ENCODE measurements around the gene ASL.

DNA sequence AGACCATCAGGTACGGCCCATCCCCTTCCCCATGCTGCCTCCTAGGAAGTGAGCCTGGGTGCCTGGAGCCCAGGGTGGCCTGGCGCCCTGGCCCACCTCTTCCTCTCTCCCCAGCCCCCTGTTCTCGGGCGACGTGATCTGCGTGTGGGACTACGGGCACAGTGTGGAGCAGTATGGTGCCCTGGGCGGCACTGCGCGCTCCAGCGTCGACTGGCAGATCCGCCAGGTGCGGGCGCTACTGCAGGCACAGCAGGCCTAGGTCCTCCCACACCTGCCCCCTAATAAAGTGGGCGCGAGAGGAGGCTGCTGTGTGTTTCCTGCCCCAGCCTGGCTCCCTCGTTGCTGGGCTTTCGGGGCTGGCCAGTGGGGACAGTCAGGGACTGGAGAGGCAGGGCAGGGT, 17.0 kb downstream of the ASL start:
- TF ChIP-seq, protein P1, sequence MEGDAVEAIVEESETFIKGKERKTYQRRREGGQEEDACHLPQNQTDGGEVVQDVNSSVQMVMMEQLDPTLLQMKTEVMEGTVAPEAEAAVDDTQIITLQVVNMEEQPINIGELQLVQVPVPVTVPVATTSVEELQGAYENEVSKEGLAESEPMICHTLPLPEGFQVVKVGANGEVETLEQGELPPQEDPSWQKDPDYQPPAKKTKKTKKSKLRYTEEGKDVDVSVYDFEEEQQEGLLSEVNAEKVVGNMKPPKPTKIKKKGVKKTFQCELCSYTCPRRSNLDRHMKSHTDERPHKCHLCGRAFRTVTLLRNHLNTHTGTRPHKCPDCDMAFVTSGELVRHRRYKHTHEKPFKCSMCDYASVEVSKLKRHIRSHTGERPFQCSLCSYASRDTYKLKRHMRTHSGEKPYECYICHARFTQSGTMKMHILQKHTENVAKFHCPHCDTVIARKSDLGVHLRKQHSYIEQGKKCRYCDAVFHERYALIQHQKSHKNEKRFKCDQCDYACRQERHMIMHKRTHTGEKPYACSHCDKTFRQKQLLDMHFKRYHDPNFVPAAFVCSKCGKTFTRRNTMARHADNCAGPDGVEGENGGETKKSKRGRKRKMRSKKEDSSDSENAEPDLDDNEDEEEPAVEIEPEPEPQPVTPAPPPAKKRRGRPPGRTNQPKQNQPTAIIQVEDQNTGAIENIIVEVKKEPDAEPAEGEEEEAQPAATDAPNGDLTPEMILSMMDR (IDR thresholded peaks at IDR 0.05; ENCODE audit: insufficient read depth, low read length): no peak
- TF ChIP-seq SPI1 (IDR thresholded peaks at IDR 0.05; ENCODE audit: borderline replicate concordance, low read depth): no peak
- TF ChIP-seq, protein P2, sequence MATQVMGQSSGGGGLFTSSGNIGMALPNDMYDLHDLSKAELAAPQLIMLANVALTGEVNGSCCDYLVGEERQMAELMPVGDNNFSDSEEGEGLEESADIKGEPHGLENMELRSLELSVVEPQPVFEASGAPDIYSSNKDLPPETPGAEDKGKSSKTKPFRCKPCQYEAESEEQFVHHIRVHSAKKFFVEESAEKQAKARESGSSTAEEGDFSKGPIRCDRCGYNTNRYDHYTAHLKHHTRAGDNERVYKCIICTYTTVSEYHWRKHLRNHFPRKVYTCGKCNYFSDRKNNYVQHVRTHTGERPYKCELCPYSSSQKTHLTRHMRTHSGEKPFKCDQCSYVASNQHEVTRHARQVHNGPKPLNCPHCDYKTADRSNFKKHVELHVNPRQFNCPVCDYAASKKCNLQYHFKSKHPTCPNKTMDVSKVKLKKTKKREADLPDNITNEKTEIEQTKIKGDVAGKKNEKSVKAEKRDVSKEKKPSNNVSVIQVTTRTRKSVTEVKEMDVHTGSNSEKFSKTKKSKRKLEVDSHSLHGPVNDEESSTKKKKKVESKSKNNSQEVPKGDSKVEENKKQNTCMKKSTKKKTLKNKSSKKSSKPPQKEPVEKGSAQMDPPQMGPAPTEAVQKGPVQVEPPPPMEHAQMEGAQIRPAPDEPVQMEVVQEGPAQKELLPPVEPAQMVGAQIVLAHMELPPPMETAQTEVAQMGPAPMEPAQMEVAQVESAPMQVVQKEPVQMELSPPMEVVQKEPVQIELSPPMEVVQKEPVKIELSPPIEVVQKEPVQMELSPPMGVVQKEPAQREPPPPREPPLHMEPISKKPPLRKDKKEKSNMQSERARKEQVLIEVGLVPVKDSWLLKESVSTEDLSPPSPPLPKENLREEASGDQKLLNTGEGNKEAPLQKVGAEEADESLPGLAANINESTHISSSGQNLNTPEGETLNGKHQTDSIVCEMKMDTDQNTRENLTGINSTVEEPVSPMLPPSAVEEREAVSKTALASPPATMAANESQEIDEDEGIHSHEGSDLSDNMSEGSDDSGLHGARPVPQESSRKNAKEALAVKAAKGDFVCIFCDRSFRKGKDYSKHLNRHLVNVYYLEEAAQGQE (IDR thresholded peaks at IDR 0.05; ENCODE audit: insufficient replicate concordance, low read depth): no peak
- no peak for TF ChIP-seq POLR2AphosphoS5 (IDR thresholded peaks at IDR 0.05; ENCODE audit: low read depth)
- TF ChIP-seq GABPA (IDR thresholded peaks at IDR 0.05; ENCODE audit: low read depth): no peak
